A673 (cell line): Measurements from ENCODE around the gene MAP6. TPM values are rescaled to one million over a fixed set of nuclear protein-coding genes. Genes with fewer than 3 reads are reported as not detected.

Source experiments
- BruUV-seq: library from RNA; stranded (reverse); fragments of 400-500 nt; replicated peaks from 2 replicates; lab custom pipeline; 2021; lab: Mats Ljungman, UMichigan
- CTCF ChIA-PET: fragments of 300-600 bp; sonication (Branson Sonifier 250); formaldehyde crosslinking; loops from one replicate; lab custom pipeline; 2022; ENCODE audit warnings: antibody characterized with exemption; lab: Charles Lee
- POLR2A ChIA-PET: fragments of 300-600 bp; sonication (Branson Sonifier 250); formaldehyde crosslinking; loops from one replicate; lab custom pipeline; 2022; ENCODE audit warnings: antibody characterized with exemption; ENCODE audit not compliant: low non-redundant PET; lab: Charles Lee
- DNase-seq: peaks from one replicate; pipeline ENCODE4 v3.0.0-alpha.2; 2015; ENCODE audit warnings: low spot score
- H3K27ac ChIP-seq: fragments of 200-600 bp; sonication (generic); 2 replicates; pipeline ENCODE4 v1.5.1; 2016; ENCODE audit warnings: mixed run types, low read depth, mild to moderate bottlenecking, mixed read lengths, antibody characterized with exemption, low read length; ENCODE audit not compliant: poor library complexity, severe bottlenecking
- H3K27me3 ChIP-seq: fragments of 200-600 bp; sonication (generic); replicated peaks from 2 replicates; pipeline ENCODE4 v1.6.1; 2017; ENCODE audit warnings: mixed run types, low read depth, mild to moderate bottlenecking, mixed read lengths, antibody characterized with exemption, low read length; ENCODE audit not compliant: insufficient read depth, poor library complexity
- H3K36me3 ChIP-seq: fragments of 200-600 bp; sonication (generic); 2 replicates; pipeline ENCODE4 v1.6.1; 2016; ENCODE audit warnings: mixed run types, mild to moderate bottlenecking, mixed read lengths, antibody characterized with exemption, low read length; ENCODE audit not compliant: insufficient read depth, poor library complexity, severe bottlenecking
- H3K4me1 ChIP-seq: fragments of 200-600 bp; sonication (generic); 2 replicates; pipeline ENCODE4 v1.6.1; 2017; ENCODE audit warnings: mixed run types, mild to moderate bottlenecking, mixed read lengths, antibody characterized with exemption, low read length; ENCODE audit not compliant: insufficient read depth, poor library complexity, severe bottlenecking
- H3K4me3 ChIP-seq: fragments of 200-600 bp; sonication (generic); 2 replicates; pipeline ENCODE4 v1.5.1; 2016; ENCODE audit warnings: low read depth, mixed run types, mild to moderate bottlenecking, mixed read lengths, low read length; ENCODE audit not compliant: poor library complexity, severe bottlenecking
- H3K9me3 ChIP-seq: fragments of 200-600 bp; sonication (generic); 2 replicates; pipeline ENCODE4 v1.6.1; 2016; ENCODE audit warnings: mixed run types, low read depth, mild to moderate bottlenecking, mixed read lengths, antibody characterized with exemption, low read length; ENCODE audit not compliant: poor library complexity, severe bottlenecking
- EZH2 ChIP-seq: fragments of 200-600 bp; sonication (generic); IDR thresholded peaks from 2 replicates; pipeline ENCODE4 v1.6.1; 2017; ENCODE audit warnings: borderline replicate concordance, low read depth, mild to moderate bottlenecking, mixed read lengths, antibody characterized with exemption, low read length; ENCODE audit not compliant: poor library complexity, severe bottlenecking
- intact Hi-C: fragments of 100-400 bp; cut with micrococcal nuclease; formaldehyde crosslinking; loops from one replicate; pipeline ENCODE4 v1.10.0; 2022; ENCODE audit not compliant: unreplicated experiment
- total RNA-seq: library from RNA; stranded (reverse); gene quantifications from 2 replicates; pipeline ENCODE4 v1.2.3, GENCODE V29; 2021
- TF ChIP-seq, protein P1 (sequence below): fragments of 300-800, 200-600 bp; sonication (generic); conservative IDR thresholded peaks from 2 replicates; pipeline ENCODE4 v1.5.1; 2017; ENCODE audit warnings: low read depth, mild to moderate bottlenecking, antibody characterized with exemption, low read length, moderate library complexity, mixed read lengths

Gene MAP6
- total RNA-seq, 1 experiment from 2014 or later, result not detected

DNA sequence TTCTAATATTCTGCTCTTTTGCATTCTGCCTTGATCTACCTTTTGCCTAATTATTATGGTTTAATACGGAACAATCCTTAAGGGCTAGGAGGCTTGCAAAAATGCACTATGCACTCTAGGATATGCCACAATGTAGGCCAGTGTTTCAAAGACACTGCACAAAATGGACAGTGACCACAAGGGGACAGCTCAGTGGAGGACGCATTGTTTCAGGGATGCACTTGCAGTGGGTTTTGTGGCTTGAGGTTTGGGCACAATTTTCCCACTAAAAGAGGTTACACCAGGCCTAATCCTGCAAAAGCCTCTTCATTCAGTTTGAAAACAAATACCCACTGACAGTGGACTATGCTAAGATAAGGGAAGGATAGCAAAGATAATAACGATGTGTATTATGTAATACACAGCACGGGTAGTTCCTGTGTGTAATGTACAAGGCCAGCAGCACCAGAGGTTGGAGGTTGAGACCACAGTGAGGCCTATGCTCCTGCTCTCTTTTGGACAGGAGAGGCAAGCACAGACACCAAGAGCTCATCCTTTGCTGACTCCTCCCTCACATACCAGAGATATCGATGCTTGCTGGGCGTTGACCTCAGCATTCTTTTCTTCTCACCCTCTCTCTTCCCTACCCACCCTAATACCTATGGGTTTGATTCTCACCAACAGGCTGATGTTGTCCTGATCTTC lies 12.7 kb downstream of the MAP6 start:
- Histone ChIP-seq H3K9me3 (no peaks in the 10 kb centered on the region), H3K4me1 (no peaks in the 10 kb centered on the region), H3K27me3 (no peaks in the 10 kb centered on the region), H3K36me3 (no peaks in the 10 kb centered on the region), H3K4me3 (no peak overlapping the region), H3K27ac (no peak overlapping the region)
- no peak for TF ChIP-seq EZH2
- TF ChIP-seq, protein P1, sequence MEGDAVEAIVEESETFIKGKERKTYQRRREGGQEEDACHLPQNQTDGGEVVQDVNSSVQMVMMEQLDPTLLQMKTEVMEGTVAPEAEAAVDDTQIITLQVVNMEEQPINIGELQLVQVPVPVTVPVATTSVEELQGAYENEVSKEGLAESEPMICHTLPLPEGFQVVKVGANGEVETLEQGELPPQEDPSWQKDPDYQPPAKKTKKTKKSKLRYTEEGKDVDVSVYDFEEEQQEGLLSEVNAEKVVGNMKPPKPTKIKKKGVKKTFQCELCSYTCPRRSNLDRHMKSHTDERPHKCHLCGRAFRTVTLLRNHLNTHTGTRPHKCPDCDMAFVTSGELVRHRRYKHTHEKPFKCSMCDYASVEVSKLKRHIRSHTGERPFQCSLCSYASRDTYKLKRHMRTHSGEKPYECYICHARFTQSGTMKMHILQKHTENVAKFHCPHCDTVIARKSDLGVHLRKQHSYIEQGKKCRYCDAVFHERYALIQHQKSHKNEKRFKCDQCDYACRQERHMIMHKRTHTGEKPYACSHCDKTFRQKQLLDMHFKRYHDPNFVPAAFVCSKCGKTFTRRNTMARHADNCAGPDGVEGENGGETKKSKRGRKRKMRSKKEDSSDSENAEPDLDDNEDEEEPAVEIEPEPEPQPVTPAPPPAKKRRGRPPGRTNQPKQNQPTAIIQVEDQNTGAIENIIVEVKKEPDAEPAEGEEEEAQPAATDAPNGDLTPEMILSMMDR, result no peak
- ChIA-PET POLR2A (no interaction called here), CTCF (no interaction called here)
- no TSS peak for BruUV-seq
- no peak for DNase-seq
- intact Hi-C loops, result no loop called here

- no peaks in the 10 kb centered on the region for H3K9me3 ChIP-seq
- CTCF ChIA-PET, result no interaction called here
- H3K36me3 ChIP-seq, result no peaks in the 10 kb centered on the region
- BruUV-seq, result no TSS peak
- H3K4me3 ChIP-seq, result no peak overlapping the region
- DNase-seq, result no peak
- intact Hi-C loops, result no loop called here
- no peaks in the 10 kb centered on the region for H3K27me3 ChIP-seq
- TF ChIP-seq, protein P1, result no peak
- TF ChIP-seq EZH2, result no peak
- POLR2A ChIA-PET, result no interaction called here
- no peak overlapping the region for H3K27ac ChIP-seq
- no peaks in the 10 kb centered on the region for H3K4me1 ChIP-seq
Measured at GRCh38 chr11:75655605-75656004, 13.2 kb downstream of the MAP6 start.

- intact Hi-C loops, result no loop called here
- no TSS peak for BruUV-seq
- H3K36me3 ChIP-seq, result no peaks in the 10 kb centered on the region
- TF ChIP-seq, protein P1, result no peak
- no peak for TF ChIP-seq EZH2
- no peak for DNase-seq
- ChIA-PET POLR2A (no interaction called here), CTCF (no interaction called here)
- H3K4me1 ChIP-seq, result no peaks in the 10 kb centered on the region
- no peaks in the 10 kb centered on the region for H3K9me3 ChIP-seq
- no peak overlapping the region for H3K27ac ChIP-seq
- no peaks in the 10 kb centered on the region for H3K27me3 ChIP-seq
- H3K4me3 ChIP-seq, result no peak overlapping the region
Measured at GRCh38 chr11:75654314-75654713, 14.5 kb downstream of the MAP6 start.
